ENCODE data around the gene DCTN2. TPM values are rescaled to one million over a fixed set of nuclear protein-coding genes. Genes with fewer than 3 reads are reported as not detected.

The DCTN2 gene
- total and polyA plus RNA-seq, 3 donors from 2014 or later: 109 to 196 (median 122) TPM

DNA sequence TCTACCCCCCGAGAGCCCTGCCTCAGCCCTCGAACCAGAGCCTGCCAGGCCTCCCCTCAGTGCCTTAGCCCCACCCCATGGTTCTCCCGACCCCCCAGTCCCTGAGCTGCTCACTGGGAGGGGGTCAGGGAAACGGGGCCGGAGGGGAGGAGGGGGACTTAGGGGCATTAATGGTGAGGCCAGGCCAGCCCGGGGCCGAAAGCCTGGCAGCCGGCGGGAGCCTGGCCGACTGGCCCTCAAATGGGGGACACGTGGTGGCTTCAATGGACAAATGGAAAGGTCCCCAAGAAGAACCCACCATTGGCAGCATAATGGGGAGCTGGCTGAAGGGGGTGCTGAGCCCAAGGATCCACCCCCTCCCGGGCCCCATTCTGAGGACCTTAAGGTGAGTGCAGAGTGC is 18.8 kb downstream of the DCTN2 start:
- H3K4me1 ChIP-seq: peaks cover 18% of the 10 kb centered on the region
- intact Hi-C loops (cut with DNase I; ENCODE audit: low total_unique reads): no loop called here
- H3K27me3 ChIP-seq: no peaks in the 10 kb centered on the region
- no peak overlapping the region for H3K27ac ChIP-seq
- no peak for TF ChIP-seq POLR2A (IDR thresholded peaks at IDR 0.05)
- no peak for TF ChIP-seq CTCF (IDR thresholded peaks at IDR 0.05)
- 80 to 86% methylated on average over 10 to 12 of the region's 12 CpGs for WGBS, 2 donors
- no peak overlapping the region for H3K4me3 ChIP-seq
- no peaks in the 10 kb centered on the region for H3K36me3 ChIP-seq (ENCODE audit: low read depth, missing control alignments)
- no peaks in the 10 kb centered on the region for H3K9me3 ChIP-seq
- DNase-seq: no peak

GRCh38 chr12:57527184-57527583 is 19.8 kb downstream of the DCTN2 start:
- no peak for TF ChIP-seq POLR2A (IDR thresholded peaks at IDR 0.05)
- no peak for TF ChIP-seq CTCF (IDR thresholded peaks at IDR 0.05)
- no peak overlapping the region for H3K27ac ChIP-seq
- no peaks in the 10 kb centered on the region for H3K36me3 ChIP-seq (ENCODE audit: low read depth, missing control alignments)
- H3K9me3 ChIP-seq: no peaks in the 10 kb centered on the region
- no peak overlapping the region for H3K4me3 ChIP-seq
- intact Hi-C loops (cut with DNase I; ENCODE audit: low total_unique reads): no loop called here
- H3K27me3 ChIP-seq: no peaks in the 10 kb centered on the region
- 78% methylated on average over 5 of the region's 5 CpGs for WGBS, 2 donors
- peaks cover 18% of the 10 kb centered on the region for H3K4me1 ChIP-seq
- DNase-seq: no peak

- no peak overlapping the region for H3K4me3 ChIP-seq
- H3K4me1 ChIP-seq: peaks cover 24% of the 10 kb centered on the region
- no peaks in the 10 kb centered on the region for H3K9me3 ChIP-seq
- H3K36me3 ChIP-seq (ENCODE audit: low read depth, missing control alignments): no peaks in the 10 kb centered on the region
- DNase-seq: no peak
- H3K27me3 ChIP-seq: no peaks in the 10 kb centered on the region
- TF ChIP-seq CTCF (IDR thresholded peaks at IDR 0.05) (no peak), POLR2A (IDR thresholded peaks at IDR 0.05) (no peak)
- no peak overlapping the region for H3K27ac ChIP-seq
- intact Hi-C loops (cut with DNase I; ENCODE audit: low total_unique reads): no loop called here
- WGBS, 2 donors: 83 to 91% methylated on average over 4 of the region's 4 CpGs
These were observed 20.4 kb downstream of the DCTN2 start for GRCh38 chr12:57526477-57527126.

GRCh38 chr12:57525615-57526383 is 21.2 kb downstream of the DCTN2 start:
- Histone ChIP-seq H3K4me3 (no peak overlapping the region), H3K4me1 (peaks cover 30% of the 10 kb centered on the region), H3K27me3 (no peaks in the 10 kb centered on the region), H3K27ac (no peak overlapping the region), H3K9me3 (no peaks in the 10 kb centered on the region), H3K36me3 (ENCODE audit: low read depth, missing control alignments) (no peaks in the 10 kb centered on the region)
- no peak for DNase-seq
- 80 to 86% methylated on average over 13 to 16 of the region's 16 CpGs for WGBS, 2 donors
- intact Hi-C loops (cut with DNase I; ENCODE audit: low total_unique reads): no loop called here
- no peak for TF ChIP-seq POLR2A (IDR thresholded peaks at IDR 0.05)

DNA sequence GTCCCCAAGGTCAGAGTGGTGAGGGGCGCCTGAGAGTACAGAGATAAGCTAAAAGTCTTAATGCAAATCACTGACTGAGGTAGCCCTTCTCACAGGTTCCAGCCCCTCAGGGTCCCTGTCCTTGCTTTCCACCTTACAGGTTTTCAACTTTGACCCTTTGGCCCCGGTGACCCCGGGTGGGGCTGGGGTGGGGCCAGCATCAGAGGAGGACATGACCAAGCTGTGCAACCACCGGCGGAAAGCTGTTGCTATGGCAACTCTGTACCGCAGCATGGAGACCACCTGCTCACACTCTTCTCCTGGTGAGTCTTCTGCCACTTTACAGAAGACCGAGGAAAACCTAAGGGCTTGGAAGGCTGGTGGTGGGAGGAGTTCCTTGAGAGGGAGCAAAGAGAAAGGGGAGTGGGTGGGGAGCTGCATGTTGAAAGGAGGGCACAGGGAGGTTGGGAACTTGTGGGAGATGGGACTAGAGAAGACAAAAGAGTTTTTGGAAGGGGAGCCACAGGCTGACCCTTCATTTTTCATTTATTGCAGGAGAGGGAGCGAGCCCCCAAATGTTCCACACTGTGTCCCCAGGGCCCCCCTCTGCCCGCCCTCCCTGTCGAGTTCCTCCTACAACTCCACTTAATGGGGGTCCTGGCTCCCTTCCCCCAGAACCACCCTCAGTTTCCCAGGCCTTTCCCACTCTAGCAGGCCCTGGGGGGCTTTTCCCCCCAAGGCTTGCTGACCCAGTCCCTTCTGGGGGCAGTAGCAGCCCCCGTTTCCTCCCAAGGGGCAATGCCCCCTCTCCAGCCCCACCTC is 22.0 kb downstream of the DCTN2 start:
- no peak overlapping the region for H3K4me3 ChIP-seq
- TF ChIP-seq POLR2A (IDR thresholded peaks at IDR 0.05) (no peak), CTCF (IDR thresholded peaks at IDR 0.05) (no peak)
- no peaks in the 10 kb centered on the region for H3K9me3 ChIP-seq
- H3K4me1 ChIP-seq: peaks cover 30% of the 10 kb centered on the region
- intact Hi-C loops (cut with DNase I; ENCODE audit: low total_unique reads): no loop called here
- no peak for DNase-seq
- no peaks in the 10 kb centered on the region for H3K36me3 ChIP-seq (ENCODE audit: low read depth, missing control alignments)
- H3K27me3 ChIP-seq: no peaks in the 10 kb centered on the region
- 56 to 57% methylated on average over 11 of the region's 11 CpGs for WGBS, 2 donors
- H3K27ac ChIP-seq: peak overlapping the region in 1 of 2 donors; percentile 99

Measured in testis (tissue), 3 donors.